Measurements from ENCODE around the gene ZNF598. TPM values are rescaled to one million over a fixed set of nuclear protein-coding genes. Genes with fewer than 3 reads are reported as not detected.

The ZNF598 gene
- total RNA-seq, 1 donor from 2014 or later, result 83.3 TPM

DNA sequence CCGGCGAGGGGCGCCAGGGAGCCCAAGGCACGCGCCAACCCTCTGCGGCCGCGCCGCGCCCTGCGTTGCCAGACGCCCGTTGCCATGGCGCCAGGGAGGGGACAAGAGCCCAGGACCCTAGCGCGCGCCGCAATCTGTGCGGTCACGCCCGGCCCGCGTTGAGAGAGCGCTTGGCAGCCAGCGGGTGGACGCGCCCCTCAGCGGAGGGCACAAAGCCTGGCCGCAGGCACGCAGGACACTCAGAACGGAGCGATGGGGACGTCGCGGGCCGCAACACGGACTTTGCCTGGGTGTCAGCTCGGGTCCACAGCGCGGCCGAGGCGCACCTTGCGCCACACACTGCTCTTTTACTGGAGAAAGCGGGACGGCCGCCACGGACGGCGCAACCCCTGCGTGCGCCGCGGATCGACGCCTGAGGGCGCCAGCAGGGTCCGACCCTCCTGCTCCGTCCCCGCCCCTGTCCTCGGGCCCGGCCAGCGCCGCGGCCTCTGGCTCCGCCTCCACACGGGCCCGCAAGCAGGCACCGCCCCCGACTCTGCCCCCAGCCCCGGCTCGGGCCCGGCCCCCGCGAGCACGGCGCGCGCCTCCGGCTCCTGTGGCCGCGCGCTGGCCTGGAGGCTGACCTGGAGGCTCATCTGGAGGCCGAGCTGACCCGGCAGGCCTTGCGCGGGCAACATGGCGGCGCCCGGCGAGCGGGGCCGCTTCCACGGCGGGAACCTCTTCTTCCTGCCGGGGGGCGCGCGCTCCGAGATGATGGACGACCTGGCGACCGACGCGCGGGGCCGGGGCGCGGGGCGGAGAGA lies 25.9 kb downstream of the ZNF598 start, which contains the start of gene GFER:
TSS of gene GFER (plus strand) at position 650 of the 803 bp plus-strand sequence. CDS start at position 676, 26 bp downstream.
- peak within 1 kb of the TSS; percentile 17 for H3K27ac Mint-ChIP-seq
- H3K27me3 Mint-ChIP-seq (ENCODE audit: low read depth), result peaks cover 33% of the 10 kb centered on the region

DNA sequence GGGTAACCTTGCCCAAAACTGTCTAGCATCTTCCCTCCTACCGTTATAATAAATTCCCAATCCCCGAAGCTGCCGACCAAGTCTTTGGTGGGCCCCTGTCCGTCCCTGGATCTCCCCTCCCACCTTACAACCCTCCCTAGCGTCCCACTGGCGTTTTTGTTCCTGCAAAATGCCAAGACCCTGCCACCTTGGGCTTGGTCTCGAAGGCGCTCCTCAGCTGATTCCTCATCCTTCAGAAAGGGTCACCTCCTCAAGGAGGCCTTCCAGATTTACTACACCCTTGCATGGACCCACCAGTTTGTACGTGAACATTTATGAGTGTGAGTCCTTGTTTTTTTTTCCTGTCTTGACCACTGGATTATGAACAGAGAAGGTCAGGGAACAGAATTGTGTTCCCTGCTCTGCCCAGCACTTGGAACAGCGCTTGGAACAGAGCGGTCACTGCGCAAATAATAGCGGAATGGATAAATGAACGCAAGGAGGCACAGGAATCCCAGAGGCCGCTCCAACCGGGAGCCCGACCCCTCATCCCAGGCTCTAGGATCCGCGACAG lies 26.6 kb downstream of the ZNF598 start:
- intact Hi-C loops (cut with micrococcal nuclease), result loop anchor here (1.0 kb wide), 1 partner anchor 11 kb away; the partner anchor contains the start of gene TBL3
- Mint-ChIP-seq H3K4me3 (ENCODE audit: low read depth) (peak overlapping the region; percentile 75), H3K27ac (no peak overlapping the region)

More for the DNA sequence above, 25.9 kb downstream of the ZNF598 start, which contains the start of gene GFER:
- peaks cover 5% of the 10 kb centered on the region for H3K4me1 Mint-ChIP-seq (ENCODE audit: low read depth)
- peaks cover 30% of the 10 kb centered on the region for H3K36me3 Mint-ChIP-seq (ENCODE audit: low read depth)
- intact Hi-C loops (cut with micrococcal nuclease), result no loop called here
- peak; percentile 76 for DNase-seq (ENCODE audit: low spot score)
- peak within 1 kb of the TSS; percentile 83 for H3K4me3 Mint-ChIP-seq (ENCODE audit: low read depth)
- H3K9me3 Mint-ChIP-seq, result no peaks in the 10 kb centered on the region

DNA sequence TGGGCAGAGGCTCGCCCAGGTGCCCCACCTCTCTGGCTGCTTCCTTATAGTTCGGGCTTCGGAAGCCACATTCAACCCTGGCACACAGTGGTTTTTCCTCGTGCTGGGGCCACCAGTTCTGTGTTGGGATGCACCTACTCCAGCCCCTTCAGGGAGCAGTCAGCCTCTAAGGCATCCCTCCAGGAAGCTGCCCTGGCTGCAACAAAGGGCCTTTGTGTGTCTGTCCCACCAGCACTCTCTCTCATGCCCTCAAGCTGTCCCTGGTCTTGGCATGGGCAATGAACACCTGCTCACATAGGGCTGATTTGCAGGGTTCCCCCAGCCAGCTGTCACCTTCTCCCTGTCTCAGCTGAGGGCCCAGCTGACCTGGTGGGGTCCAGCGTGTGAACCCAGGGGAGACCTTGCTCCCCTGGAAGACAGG lies 27.6 kb downstream of the ZNF598 start:
- peaks cover 30% of the 10 kb centered on the region for H3K27me3 Mint-ChIP-seq (ENCODE audit: low read depth)

More for the DNA sequence above, 26.6 kb downstream of the ZNF598 start:
- H3K4me1 Mint-ChIP-seq (ENCODE audit: low read depth), result peaks cover 5% of the 10 kb centered on the region
- H3K9me3 Mint-ChIP-seq, result no peaks in the 10 kb centered on the region
- H3K27me3 Mint-ChIP-seq (ENCODE audit: low read depth), result peaks cover 30% of the 10 kb centered on the region
- DNase-seq (ENCODE audit: low spot score), result no peak
- H3K36me3 Mint-ChIP-seq (ENCODE audit: low read depth), result peaks cover 32% of the 10 kb centered on the region

DNA sequence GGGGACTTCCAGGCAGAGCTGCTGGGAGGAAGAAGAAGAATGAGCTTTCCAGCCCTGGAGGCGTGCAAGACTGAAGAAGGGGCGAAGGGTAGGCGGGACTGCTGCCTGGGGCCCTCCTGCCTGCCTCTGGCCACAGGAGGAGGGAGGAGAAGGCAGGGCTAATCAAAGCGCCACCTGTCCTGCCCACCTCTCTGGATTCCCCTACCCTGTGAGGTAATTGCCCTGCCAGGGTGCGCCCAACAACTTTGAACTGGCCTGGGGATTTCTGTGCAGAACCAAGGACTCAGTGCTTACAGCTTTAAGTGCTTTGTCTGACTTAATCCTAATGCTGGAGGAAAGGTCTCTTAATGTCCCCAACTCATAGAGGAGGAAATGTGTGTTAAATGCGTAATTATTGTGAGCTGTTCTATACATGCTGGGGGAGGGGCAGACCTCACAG lies 28.2 kb downstream of the ZNF598 start, which contains the start of gene NOXO1:
TSS of gene NOXO1 (minus strand) at position 72 of the 439 bp plus-strand sequence. CDS start 290 bp downstream, outside the sequence.
- Mint-ChIP-seq H3K4me1 (ENCODE audit: low read depth) (peaks cover 5% of the 10 kb centered on the region), H3K36me3 (ENCODE audit: low read depth) (peaks cover 24% of the 10 kb centered on the region), H3K9me3 (no peaks in the 10 kb centered on the region), H3K27ac (no peak within 1 kb of the TSS), H3K4me3 (ENCODE audit: low read depth) (no peak within 1 kb of the TSS), H3K27me3 (ENCODE audit: low read depth) (peaks cover 30% of the 10 kb centered on the region)
- no peak for DNase-seq (ENCODE audit: low spot score)
- intact Hi-C loops (cut with micrococcal nuclease), result no loop called here

More for the DNA sequence above, 27.6 kb downstream of the ZNF598 start:
- Mint-ChIP-seq H3K4me3 (ENCODE audit: low read depth) (no peak overlapping the region), H3K27ac (no peak overlapping the region), H3K36me3 (ENCODE audit: low read depth) (peaks cover 30% of the 10 kb centered on the region), H3K9me3 (no peaks in the 10 kb centered on the region), H3K4me1 (ENCODE audit: low read depth) (peaks cover 5% of the 10 kb centered on the region)
- no peak for DNase-seq (ENCODE audit: low spot score)
- intact Hi-C loops (cut with micrococcal nuclease), result loop anchor here (1.0 kb wide), 1 partner anchor 10 kb away; the partner anchor contains the start of gene TBL3

DNA sequence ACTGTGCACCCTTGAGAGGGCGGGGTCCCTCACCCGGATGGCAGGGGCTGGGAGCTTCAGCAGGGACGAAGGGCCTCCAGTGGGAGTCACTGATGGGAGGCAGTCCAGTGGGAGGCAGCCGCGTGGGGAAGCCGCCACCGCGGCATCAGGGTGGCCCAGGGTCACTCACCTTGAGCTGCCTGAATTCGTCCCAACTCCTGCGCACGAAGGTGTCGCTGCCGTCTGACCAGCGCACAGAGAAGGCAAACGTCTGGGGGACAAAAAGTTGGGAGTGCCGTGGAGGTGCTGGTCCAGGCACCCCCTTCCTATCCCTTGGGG lies 28.9 kb downstream of the ZNF598 start:
- H3K27me3 Mint-ChIP-seq (ENCODE audit: low read depth), result peaks cover 30% of the 10 kb centered on the region
- H3K4me3 Mint-ChIP-seq (ENCODE audit: low read depth), result no peak overlapping the region
- H3K9me3 Mint-ChIP-seq, result no peaks in the 10 kb centered on the region
- H3K36me3 Mint-ChIP-seq (ENCODE audit: low read depth), result peaks cover 24% of the 10 kb centered on the region
- no peak for DNase-seq (ENCODE audit: low spot score)
- H3K27ac Mint-ChIP-seq, result no peak overlapping the region
- H3K4me1 Mint-ChIP-seq (ENCODE audit: low read depth), result peaks cover 5% of the 10 kb centered on the region
- intact Hi-C loops (cut with micrococcal nuclease), result no loop called here

DNA sequence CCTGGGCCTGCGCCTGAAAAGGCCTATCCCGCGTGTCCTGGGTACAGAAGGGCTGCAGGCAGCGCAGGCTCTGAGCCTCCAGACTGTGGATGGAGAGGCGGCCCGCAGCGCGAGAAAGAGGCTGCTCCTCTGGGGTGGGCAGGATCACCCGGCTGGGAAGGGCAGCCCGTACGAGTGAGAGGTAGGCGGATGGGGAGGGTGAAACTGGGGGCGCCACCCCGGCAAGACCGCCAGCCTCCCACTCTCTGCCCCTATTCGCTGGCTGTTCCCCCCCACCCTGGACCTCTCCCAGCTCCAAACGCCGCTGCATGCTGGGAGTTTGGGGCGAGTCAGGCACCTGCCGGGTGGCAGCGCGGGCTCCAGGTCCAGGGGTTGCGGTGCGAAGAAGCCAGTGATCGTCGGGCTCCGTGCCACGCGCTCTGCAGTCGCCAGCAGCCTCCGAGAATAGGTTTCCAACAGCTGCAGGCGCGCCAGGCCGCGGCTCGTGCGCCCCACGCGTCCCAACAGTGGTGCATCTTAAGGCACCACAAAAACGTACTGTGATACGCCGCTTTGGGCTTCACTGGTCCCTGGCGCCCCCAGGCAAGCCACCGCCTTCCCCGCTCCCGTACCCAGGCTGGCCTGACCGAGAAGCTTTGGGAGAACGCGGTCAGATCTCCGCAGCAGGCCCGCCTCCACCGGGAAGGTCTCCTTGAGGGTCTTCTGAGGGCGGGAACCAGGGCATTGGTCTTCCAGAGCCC lies 29.4 kb downstream of the ZNF598 start:
- Mint-ChIP-seq H3K4me3 (ENCODE audit: low read depth) (no peak overlapping the region), H3K27ac (no peak overlapping the region), H3K9me3 (no peaks in the 10 kb centered on the region), H3K27me3 (ENCODE audit: low read depth) (peaks cover 30% of the 10 kb centered on the region), H3K4me1 (ENCODE audit: low read depth) (peaks cover 5% of the 10 kb centered on the region), H3K36me3 (ENCODE audit: low read depth) (peaks cover 23% of the 10 kb centered on the region)
- no peak for DNase-seq (ENCODE audit: low spot score)
- intact Hi-C loops (cut with micrococcal nuclease), result no loop called here

DNA sequence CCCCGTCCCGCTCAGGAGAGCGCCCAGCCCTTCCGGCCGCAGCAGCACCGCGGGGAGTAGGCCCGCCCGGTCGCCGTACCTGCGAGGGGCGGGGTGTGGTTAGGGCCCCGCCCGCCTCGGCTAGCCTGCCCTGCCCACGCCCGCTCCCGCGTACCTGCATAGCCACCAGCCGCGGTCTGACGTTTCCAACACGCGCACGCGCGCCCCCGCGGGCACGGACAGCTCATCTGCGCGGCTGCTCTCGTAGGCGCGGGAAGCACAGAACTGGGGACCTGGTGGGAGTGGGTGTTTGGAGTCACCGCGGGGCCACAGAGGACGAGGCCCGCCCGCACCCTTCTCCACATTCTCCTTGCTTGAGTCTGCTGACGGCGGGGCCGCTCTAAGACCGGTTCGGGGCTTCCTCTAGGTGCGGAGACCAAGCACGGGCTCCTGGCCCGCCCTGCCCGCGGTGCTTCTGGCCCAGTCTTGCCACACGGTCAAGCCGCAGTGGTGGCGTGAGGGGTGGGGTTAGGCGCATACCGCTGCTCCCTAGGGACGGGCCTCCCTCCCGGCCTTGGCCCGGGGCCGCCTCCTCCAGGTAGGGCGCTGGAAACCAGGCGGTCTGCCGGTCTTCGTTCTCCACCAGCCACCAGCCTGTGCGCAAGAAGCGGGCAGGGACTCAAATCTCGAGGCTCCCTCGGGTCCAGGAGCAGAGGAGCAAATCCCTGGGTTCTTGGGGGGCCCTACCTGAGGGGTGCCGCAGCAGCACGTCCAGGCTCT lies 30.2 kb downstream of the ZNF598 start:
- Mint-ChIP-seq H3K4me1 (ENCODE audit: low read depth) (peaks cover 5% of the 10 kb centered on the region), H3K4me3 (ENCODE audit: low read depth) (no peak overlapping the region)

DNA sequence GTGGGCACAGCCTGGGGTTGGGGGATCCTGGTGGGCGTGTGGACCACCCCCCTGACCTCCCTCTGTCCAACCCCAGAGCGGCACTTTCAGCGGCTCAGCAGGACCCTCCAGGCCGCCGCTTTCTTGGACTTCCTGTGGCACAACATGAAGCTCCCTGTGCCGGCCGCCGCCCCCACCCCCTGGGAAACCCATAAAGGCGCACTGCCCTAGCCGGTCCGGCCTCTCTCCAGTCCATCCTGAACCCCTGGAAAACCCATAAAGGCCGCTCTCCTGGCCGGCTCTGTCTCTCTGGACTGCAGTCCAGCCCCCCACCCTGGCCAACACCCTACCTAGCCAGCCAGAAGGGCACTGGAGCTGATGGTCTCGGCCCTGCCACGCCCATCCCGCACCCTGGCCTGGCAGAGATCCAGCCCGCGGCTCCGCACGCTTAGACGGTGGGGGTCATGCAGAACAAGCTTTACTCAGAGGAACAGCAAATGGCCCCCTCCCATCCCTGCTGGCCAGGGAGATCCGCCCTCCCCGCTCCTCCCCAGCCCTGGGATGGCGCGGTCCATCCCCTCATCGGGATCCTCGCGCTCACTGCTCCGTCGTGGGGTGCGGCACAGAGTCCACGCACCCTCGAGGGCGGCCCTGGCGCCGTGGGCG lies 31.0 kb downstream of the ZNF598 start:
- Mint-ChIP-seq H3K4me1 (ENCODE audit: low read depth) (peaks cover 5% of the 10 kb centered on the region), H3K9me3 (no peaks in the 10 kb centered on the region), H3K36me3 (ENCODE audit: low read depth) (peaks cover 23% of the 10 kb centered on the region), H3K27me3 (ENCODE audit: low read depth) (peaks cover 30% of the 10 kb centered on the region), H3K4me3 (ENCODE audit: low read depth) (no peak overlapping the region), H3K27ac (no peak overlapping the region)
- no peak for DNase-seq (ENCODE audit: low spot score)
- intact Hi-C loops (cut with micrococcal nuclease), result no loop called here

More for the DNA sequence above, 30.2 kb downstream of the ZNF598 start:
- Mint-ChIP-seq H3K9me3 (no peaks in the 10 kb centered on the region), H3K27me3 (ENCODE audit: low read depth) (peaks cover 30% of the 10 kb centered on the region), H3K36me3 (ENCODE audit: low read depth) (peaks cover 24% of the 10 kb centered on the region), H3K27ac (no peak overlapping the region)
- intact Hi-C loops (cut with micrococcal nuclease), result no loop called here
- no peak for DNase-seq (ENCODE audit: low spot score)

DNA sequence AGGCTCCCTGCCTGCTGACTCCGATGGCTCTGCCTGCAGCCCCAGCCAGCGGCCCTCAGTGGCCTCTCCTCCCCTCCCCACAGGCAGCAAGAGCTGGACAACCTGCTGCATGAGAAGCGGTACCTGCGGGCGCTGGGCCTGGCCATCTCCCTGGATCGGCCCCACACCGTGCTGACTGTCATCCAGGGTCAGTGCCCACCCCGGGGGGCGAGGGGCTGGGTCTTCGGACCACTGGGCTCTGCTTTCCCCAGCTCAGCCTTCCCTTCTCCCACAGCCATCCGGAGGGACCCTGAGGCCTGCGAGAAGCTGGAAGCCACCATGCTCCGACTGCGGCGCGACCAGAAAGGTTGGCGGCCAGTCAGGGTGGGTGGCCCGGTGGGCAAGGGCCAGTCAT lies 31.7 kb downstream of the ZNF598 start:
- H3K27ac Mint-ChIP-seq, result no peak overlapping the region
- peaks cover 23% of the 10 kb centered on the region for H3K36me3 Mint-ChIP-seq (ENCODE audit: low read depth)
- no peak for DNase-seq (ENCODE audit: low spot score)
- H3K9me3 Mint-ChIP-seq, result no peaks in the 10 kb centered on the region
- H3K27me3 Mint-ChIP-seq (ENCODE audit: low read depth), result peaks cover 25% of the 10 kb centered on the region
- H3K4me3 Mint-ChIP-seq (ENCODE audit: low read depth), result no peak overlapping the region
- intact Hi-C loops (cut with micrococcal nuclease), result no loop called here
- H3K4me1 Mint-ChIP-seq (ENCODE audit: low read depth), result peaks cover 2% of the 10 kb centered on the region

DNA sequence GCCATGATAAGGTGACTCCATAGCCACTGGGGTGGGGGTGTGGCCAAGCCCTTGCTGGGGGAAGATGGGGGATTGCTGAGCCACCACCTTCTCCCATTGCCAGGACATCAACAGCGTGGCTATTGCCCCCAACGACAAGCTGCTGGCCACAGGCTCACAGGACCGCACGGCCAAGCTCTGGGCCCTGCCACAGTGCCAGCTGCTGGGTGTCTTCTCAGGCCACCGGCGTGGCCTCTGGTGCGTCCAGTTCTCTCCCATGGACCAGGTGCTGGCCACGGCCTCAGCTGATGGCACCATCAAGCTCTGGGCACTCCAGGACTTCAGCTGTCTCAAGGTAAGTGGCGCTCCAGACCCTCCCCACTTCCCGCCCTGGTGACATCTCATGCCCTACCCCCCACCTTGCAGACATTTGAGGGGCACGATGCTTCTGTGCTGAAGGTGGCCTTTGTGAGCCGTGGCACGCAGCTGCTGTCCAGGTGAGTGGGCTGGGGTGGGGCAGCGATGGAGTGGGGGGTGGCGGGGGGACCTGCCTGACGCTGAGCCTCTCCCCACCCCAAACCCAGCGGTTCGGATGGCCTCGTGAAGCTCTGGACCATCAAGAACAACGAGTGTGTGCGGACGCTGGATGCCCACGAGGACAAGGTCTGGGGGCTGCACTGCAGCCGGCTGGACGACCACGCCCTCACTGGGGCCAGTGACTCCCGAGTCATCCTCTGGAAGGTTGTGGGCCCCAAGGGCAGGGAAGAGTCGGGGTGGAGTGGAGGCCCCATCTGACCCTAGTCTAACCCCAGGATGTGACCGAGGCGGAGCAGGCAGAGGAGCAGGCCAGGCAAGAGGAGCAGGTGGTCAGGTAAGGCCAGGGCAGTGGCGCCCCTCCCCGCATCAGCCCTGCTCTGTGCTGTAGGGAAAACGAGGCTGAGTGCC lies 32.4 kb downstream of the ZNF598 start:
- Mint-ChIP-seq H3K4me1 (ENCODE audit: low read depth) (peaks cover 6% of the 10 kb centered on the region), H3K9me3 (no peaks in the 10 kb centered on the region), H3K27ac (no peak overlapping the region), H3K4me3 (ENCODE audit: low read depth) (no peak overlapping the region), H3K36me3 (ENCODE audit: low read depth) (peaks cover 23% of the 10 kb centered on the region), H3K27me3 (ENCODE audit: low read depth) (peaks cover 19% of the 10 kb centered on the region)
- no peak for DNase-seq (ENCODE audit: low spot score)
- intact Hi-C loops (cut with micrococcal nuclease), result no loop called here

DNA sequence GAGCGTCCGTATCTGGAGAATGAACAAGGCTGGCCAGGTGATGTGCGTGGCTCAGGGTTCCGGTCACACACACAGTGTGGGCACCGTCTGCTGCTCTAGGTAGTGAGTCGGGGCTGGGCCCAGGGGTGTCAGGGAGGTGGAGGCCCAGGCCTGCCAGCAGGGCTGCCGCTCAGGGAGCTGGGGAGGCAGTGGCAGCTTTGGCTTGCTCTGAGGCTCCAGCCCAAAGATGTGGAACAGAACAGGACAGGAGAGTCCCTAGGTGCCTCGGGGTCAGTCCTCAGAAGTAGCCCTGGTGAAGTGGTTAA lies 33.5 kb downstream of the ZNF598 start:
- no peak for DNase-seq (ENCODE audit: low spot score)
- Mint-ChIP-seq H3K27me3 (ENCODE audit: low read depth) (peaks cover 8% of the 10 kb centered on the region), H3K9me3 (no peaks in the 10 kb centered on the region), H3K27ac (no peak overlapping the region), H3K4me1 (ENCODE audit: low read depth) (peaks cover 10% of the 10 kb centered on the region), H3K36me3 (ENCODE audit: low read depth) (peaks cover 26% of the 10 kb centered on the region), H3K4me3 (ENCODE audit: low read depth) (no peak overlapping the region)
- intact Hi-C loops (cut with micrococcal nuclease), result no loop called here
